Liver (tissue), 9 donors: ENCODE data around the gene ADGRG3. TPM values are rescaled to one million over a fixed set of nuclear protein-coding genes. Genes with fewer than 3 reads are reported as not detected.

Experiments
- DNase-seq: peaks from one replicate; pipeline ENCODE4 v3.0.0-alpha.2; 2017; ENCODE audit warnings: low spot score
- H3K27ac ChIP-seq, 2 donors: one replicate each; pipeline ENCODE4 v1.7.0; 2013; ENCODE audit warnings: inconsistent platforms in 2 of 2, low read length in 2 of 2, control low read depth in 1 of 2, low read depth in 1 of 2, mild to moderate bottlenecking in 1 of 2
- H3K27me3 ChIP-seq, 4 donors: one replicate each; pipeline versions ENCODE4 v1.6.1 to v1.7.0; 2013; ENCODE audit warnings: low read length in 3 of 4, inconsistent platforms in 1 of 4, mild to moderate bottlenecking in 1 of 4, moderate library complexity in 1 of 4; ENCODE audit not compliant: control insufficient read depth in 4 of 4, insufficient read depth in 4 of 4
- H3K36me3 ChIP-seq, 4 donors: one replicate each; pipeline versions ENCODE4 v1.6.1 to v1.7.0; 2013; ENCODE audit warnings: low read length in 3 of 4, mild to moderate bottlenecking in 3 of 4, low read depth in 1 of 4, moderate library complexity in 1 of 4; ENCODE audit not compliant: control insufficient read depth in 4 of 4, insufficient read depth in 3 of 4
- H3K4me1 ChIP-seq, 4 donors: one replicate each; pipeline versions ENCODE4 v1.6.1 to v1.7.0; 2013; ENCODE audit warnings: low read length in 3 of 4, mild to moderate bottlenecking in 3 of 4, moderate library complexity in 1 of 4; ENCODE audit not compliant: control insufficient read depth in 4 of 4, insufficient read depth in 4 of 4
- H3K4me3 ChIP-seq, 3 donors: one replicate each; pipeline versions ENCODE4 v1.6.1 to v1.7.0; 2013; ENCODE audit warnings: low read length in 3 of 3, control low read depth in 1 of 3, low read depth in 1 of 3, mild to moderate bottlenecking in 1 of 3
- H3K9ac ChIP-seq, 2 donors: one replicate each; pipeline ENCODE4 v1.7.0; 2013; ENCODE audit warnings: low read length in 2 of 2, mild to moderate bottlenecking in 2 of 2, moderate library complexity in 2 of 2, control low read depth in 1 of 2, low read depth in 1 of 2
- H3K9me3 ChIP-seq, 4 donors: one replicate each; pipeline versions ENCODE4 v1.6.1 to v1.7.0; 2013; ENCODE audit warnings: low read length in 3 of 4; ENCODE audit not compliant: control insufficient read depth in 4 of 4
- FOXA1 ChIP-seq: IDR thresholded peaks from 2 replicates; pipeline ENCODE4 v1.6.1; 2016; ENCODE audit warnings: antibody characterized with exemption
- FOXA2 ChIP-seq: IDR thresholded peaks from 2 replicates; pipeline ENCODE4 v1.6.1; 2016; ENCODE audit warnings: antibody characterized with exemption
- GABPA ChIP-seq, 2 donors: IDR thresholded peaks in 1 of 2; conservative IDR thresholded peaks in 1 of 2; 2 replicates each; pipeline ENCODE4 v1.6.1; 2016; ENCODE audit warnings: antibody characterized with exemption in 2 of 2, mild to moderate bottlenecking in 1 of 2, moderate library complexity in 1 of 2
- HNF4A ChIP-seq, 2 donors: conservative IDR thresholded peaks; 2 replicates each; pipeline ENCODE4 v1.6.1; 2016; ENCODE audit warnings: antibody characterized with exemption in 2 of 2, mild to moderate bottlenecking in 2 of 2
- HNF4G ChIP-seq: IDR thresholded peaks from 2 replicates; pipeline ENCODE4 v1.6.1; 2016; ENCODE audit warnings: antibody characterized with exemption
- RAD21 ChIP-seq, 2 donors: IDR thresholded peaks; 2 replicates each; pipeline ENCODE4 v1.6.1; 2016; ENCODE audit warnings: antibody characterized with exemption in 2 of 2, mild to moderate bottlenecking in 2 of 2
- SP1 ChIP-seq: IDR thresholded peaks from 2 replicates; pipeline ENCODE4 v1.6.1; 2018; ENCODE audit warnings: antibody characterized with exemption, mild to moderate bottlenecking
- TAF1 ChIP-seq: conservative IDR thresholded peaks from 2 replicates; pipeline ENCODE4 v1.6.1; 2016; ENCODE audit warnings: antibody characterized with exemption, mild to moderate bottlenecking
- YY1 ChIP-seq: IDR thresholded peaks from 2 replicates; pipeline ENCODE4 v1.6.1; 2016; ENCODE audit warnings: antibody characterized with exemption, mild to moderate bottlenecking
- WGBS: extraction: QIAGEN DNeasy Blood & Tissue Kit; methylation state at CpG from one replicate; pipeline ENCODE4 v1.1.7; 2013; 5-methylcytosine and 5-hydroxymethylcytosine counted together
- polyA plus RNA-seq, 2 donors: library from polyadenylated mRNA; stranded (reverse) in 1 of 2; unstranded in 1 of 2; fragments of 200-250 nt in 1 of 2; fragments of >200 nt in 1 of 2; fragmentation: Nextera tagmentation in 1 of 2; extraction: Ambion mirVana in 1 of 2; gene quantifications; one replicate each; pipeline versions ENCODE4 v1.2.1 to v1.2.3, GENCODE V29; 2013 to 2015
- total RNA-seq, 2 donors: library from RNA; depleted of rRNA; stranded (reverse); fragments of >200 nt; gene quantifications; one replicate each; pipeline ENCODE4 v1.2.3, GENCODE V29; 2014
- TF ChIP-seq, protein P1 (sequence below): IDR thresholded peaks from 2 replicates; pipeline ENCODE4 v1.6.1; 2016; ENCODE audit warnings: antibody characterized with exemption, mild to moderate bottlenecking
- TF ChIP-seq, protein P2 (sequence below): IDR thresholded peaks from 2 replicates; pipeline ENCODE4 v1.6.1; 2016; ENCODE audit warnings: antibody characterized with exemption
- TF ChIP-seq, protein P3 (sequence below): IDR thresholded peaks from 2 replicates; pipeline ENCODE4 v1.6.1; 2016; ENCODE audit warnings: antibody characterized with exemption
- TF ChIP-seq, protein P4 (sequence below): IDR thresholded peaks from 2 replicates; pipeline ENCODE4 v1.6.1; 2016; ENCODE audit warnings: antibody characterized with exemption
- TF ChIP-seq, protein P5 (sequence below): fragments of 150-350 bp; IDR thresholded peaks from 2 replicates; pipeline ENCODE4 v1.5.1; 2017; ENCODE audit warnings: improper control_type of control experiment, low read depth, low read length; ENCODE audit not compliant: missing input control
- donor health status: healthy.
- donor health status: healthy.
- donor health status: healthy.
- donor health status: healthy.
- donor health status: healthy.

ADGRG3 gene
- total and polyA plus RNA-seq, 4 donors, result 0.52 to 3.2 (median 1.0) TPM

DNA sequence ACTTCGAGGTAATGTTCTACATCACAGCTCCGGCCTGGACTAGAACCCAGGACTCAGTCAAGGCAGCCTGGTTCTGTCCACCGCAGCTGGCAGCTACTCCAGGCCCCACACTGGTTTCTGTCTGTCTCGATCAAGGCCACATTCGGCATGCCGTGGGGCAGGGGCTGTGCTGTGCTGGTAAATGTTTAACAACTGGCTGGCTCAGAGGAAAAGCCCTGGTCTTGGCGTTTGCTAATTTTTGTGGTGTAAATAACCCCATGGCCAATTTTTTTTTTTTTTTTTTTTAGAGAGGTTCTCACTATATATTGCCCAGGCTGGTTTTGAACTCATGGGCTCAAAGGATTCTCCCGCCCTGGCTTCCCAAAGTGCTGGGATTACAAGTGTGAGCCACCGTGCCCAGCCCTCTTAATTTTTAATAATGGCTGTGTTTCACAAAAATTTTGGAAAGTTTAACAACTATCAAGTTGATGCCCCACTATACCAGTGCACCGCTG is 26.2 kb downstream of the ADGRG3 start (continued):
- no peak for TF ChIP-seq GABPA (IDR thresholded peaks at IDR 0.05 in 1 of 2, conservative IDR thresholded peaks at IDR 0.05 in 1 of 2)

DNA sequence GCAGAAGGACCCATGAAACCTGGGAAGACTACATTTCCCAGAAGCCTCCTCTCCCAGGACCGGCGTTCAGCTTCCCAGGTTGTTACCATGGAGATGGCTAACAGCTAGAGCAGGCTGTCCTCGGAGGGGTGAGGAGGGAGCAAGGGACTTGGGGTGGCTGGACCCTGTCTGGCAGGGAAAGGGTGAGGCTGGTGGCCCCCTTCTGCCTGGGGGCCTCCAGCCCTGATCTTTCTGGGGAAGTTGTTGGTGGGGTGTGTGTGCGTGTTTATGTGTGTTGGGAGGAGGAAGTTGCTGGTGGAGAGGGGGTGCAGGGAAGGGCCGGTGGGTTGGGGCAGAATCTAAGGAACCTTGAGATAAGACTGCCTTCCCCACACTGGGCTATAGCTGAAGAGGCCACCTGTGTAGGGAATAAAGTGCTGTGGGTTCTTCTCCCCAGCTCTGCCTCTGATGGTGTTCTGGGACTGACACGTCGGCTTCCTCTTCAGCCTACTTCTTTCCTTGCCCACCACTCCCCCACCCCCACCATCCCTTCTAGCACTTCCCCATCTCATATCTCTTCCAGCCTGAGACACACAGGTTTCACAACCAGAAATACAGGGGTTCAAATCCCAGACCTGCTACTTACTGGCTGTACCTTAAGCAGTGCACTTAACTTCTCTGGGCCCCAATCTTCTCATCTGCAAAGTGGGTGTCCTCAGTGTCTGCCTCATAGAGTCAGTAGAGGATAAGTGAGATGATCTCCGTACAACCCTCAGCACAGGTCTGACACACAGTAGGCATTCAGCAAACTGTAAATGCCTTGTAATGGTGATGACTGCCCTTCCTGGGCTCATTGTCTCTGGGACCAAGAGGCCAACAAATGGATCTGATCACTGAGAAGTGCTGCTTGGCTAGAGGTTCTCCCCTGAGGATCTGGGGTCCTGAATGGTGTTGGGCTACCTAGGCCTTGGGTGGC is 26.9 kb downstream of the ADGRG3 start, which contains the start of gene DRC7:
TSS of gene DRC7 (plus strand) at position 82 of the 955 bp plus-strand sequence. CDS start 3,144 bp downstream, outside the sequence.
- Histone ChIP-seq H3K9me3 (no peaks in the 10 kb centered on the region), H3K4me1 (peaks cover 2 to 24% (median 12%) of the 10 kb centered on the region in 4 donors), H3K9ac (no peak within 1 kb of the TSS), H3K27me3 (no peaks in the 10 kb centered on the region), H3K36me3 (no peaks in the 10 kb centered on the region), H3K4me3 (peak within 1 kb of the TSS in 1 of 3 donors; percentile 29), H3K27ac (peak within 1 kb of the TSS; percentile 45 to 72)
- no peak for TF ChIP-seq YY1
- no peak for TF ChIP-seq RAD21 (IDR thresholded peaks at IDR 0.05)
- no peak for TF ChIP-seq FOXA1
- TF ChIP-seq TAF1, result no peak
- no peak for TF ChIP-seq SP1
- TF ChIP-seq, protein P1, sequence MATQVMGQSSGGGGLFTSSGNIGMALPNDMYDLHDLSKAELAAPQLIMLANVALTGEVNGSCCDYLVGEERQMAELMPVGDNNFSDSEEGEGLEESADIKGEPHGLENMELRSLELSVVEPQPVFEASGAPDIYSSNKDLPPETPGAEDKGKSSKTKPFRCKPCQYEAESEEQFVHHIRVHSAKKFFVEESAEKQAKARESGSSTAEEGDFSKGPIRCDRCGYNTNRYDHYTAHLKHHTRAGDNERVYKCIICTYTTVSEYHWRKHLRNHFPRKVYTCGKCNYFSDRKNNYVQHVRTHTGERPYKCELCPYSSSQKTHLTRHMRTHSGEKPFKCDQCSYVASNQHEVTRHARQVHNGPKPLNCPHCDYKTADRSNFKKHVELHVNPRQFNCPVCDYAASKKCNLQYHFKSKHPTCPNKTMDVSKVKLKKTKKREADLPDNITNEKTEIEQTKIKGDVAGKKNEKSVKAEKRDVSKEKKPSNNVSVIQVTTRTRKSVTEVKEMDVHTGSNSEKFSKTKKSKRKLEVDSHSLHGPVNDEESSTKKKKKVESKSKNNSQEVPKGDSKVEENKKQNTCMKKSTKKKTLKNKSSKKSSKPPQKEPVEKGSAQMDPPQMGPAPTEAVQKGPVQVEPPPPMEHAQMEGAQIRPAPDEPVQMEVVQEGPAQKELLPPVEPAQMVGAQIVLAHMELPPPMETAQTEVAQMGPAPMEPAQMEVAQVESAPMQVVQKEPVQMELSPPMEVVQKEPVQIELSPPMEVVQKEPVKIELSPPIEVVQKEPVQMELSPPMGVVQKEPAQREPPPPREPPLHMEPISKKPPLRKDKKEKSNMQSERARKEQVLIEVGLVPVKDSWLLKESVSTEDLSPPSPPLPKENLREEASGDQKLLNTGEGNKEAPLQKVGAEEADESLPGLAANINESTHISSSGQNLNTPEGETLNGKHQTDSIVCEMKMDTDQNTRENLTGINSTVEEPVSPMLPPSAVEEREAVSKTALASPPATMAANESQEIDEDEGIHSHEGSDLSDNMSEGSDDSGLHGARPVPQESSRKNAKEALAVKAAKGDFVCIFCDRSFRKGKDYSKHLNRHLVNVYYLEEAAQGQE, result no peak
- TF ChIP-seq, protein P2, sequence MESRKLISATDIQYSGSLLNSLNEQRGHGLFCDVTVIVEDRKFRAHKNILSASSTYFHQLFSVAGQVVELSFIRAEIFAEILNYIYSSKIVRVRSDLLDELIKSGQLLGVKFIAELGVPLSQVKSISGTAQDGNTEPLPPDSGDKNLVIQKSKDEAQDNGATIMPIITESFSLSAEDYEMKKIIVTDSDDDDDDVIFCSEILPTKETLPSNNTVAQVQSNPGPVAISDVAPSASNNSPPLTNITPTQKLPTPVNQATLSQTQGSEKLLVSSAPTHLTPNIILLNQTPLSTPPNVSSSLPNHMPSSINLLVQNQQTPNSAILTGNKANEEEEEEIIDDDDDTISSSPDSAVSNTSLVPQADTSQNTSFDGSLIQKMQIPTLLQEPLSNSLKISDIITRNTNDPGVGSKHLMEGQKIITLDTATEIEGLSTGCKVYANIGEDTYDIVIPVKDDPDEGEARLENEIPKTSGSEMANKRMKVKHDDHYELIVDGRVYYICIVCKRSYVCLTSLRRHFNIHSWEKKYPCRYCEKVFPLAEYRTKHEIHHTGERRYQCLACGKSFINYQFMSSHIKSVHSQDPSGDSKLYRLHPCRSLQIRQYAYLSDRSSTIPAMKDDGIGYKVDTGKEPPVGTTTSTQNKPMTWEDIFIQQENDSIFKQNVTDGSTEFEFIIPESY, result no peak
- TF ChIP-seq HNF4G, result no peak
- TF ChIP-seq, protein P3, sequence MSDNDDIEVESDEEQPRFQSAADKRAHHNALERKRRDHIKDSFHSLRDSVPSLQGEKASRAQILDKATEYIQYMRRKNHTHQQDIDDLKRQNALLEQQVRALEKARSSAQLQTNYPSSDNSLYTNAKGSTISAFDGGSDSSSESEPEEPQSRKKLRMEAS, result no peak
- TF ChIP-seq, protein P4, sequence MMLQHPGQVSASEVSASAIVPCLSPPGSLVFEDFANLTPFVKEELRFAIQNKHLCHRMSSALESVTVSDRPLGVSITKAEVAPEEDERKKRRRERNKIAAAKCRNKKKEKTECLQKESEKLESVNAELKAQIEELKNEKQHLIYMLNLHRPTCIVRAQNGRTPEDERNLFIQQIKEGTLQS, result no peak
- peak; percentile 69 for DNase-seq
- 41% methylated on average over 8 of the region's 8 CpGs for WGBS

DNA sequence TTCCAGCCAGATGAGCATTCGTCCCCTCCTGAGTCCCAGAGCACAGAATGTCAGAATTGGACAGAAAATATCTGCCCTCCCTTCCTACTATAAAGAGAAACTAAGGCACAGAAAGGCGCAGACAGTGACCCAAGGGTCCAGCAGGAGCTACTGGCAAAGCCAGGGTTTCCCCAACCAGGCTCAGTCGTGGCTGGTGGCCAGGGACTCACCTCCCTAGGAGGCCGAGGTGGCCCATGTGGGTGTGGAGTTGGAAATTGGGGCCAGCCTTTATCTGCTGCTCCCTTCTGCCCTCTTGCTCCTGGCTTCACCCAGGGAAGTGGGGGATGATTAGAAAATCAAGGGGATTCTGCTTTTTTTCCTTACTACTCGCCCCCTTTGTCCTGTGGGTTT is 27.6 kb downstream of the ADGRG3 start:
- no peak overlapping the region for H3K9ac ChIP-seq
- H3K27ac ChIP-seq, result no peak overlapping the region
- no peaks in the 10 kb centered on the region for H3K9me3 ChIP-seq
- H3K27me3 ChIP-seq, result no peaks in the 10 kb centered on the region
- no peaks in the 10 kb centered on the region for H3K36me3 ChIP-seq
- H3K4me3 ChIP-seq, result no peak overlapping the region
- DNase-seq, result no peak
- H3K4me1 ChIP-seq, result peaks cover 2 to 21% (median 12%) of the 10 kb centered on the region in 4 donors
- WGBS, result 79% methylated on average over 5 of the region's 5 CpGs
- TF ChIP-seq, protein P5, sequence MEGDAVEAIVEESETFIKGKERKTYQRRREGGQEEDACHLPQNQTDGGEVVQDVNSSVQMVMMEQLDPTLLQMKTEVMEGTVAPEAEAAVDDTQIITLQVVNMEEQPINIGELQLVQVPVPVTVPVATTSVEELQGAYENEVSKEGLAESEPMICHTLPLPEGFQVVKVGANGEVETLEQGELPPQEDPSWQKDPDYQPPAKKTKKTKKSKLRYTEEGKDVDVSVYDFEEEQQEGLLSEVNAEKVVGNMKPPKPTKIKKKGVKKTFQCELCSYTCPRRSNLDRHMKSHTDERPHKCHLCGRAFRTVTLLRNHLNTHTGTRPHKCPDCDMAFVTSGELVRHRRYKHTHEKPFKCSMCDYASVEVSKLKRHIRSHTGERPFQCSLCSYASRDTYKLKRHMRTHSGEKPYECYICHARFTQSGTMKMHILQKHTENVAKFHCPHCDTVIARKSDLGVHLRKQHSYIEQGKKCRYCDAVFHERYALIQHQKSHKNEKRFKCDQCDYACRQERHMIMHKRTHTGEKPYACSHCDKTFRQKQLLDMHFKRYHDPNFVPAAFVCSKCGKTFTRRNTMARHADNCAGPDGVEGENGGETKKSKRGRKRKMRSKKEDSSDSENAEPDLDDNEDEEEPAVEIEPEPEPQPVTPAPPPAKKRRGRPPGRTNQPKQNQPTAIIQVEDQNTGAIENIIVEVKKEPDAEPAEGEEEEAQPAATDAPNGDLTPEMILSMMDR, result no peak
- TF ChIP-seq HNF4A (conservative IDR thresholded peaks at IDR 0.05) (no peak), TAF1 (no peak), HNF4G (no peak), FOXA2 (no peak), FOXA1 (no peak)
- TF ChIP-seq, protein P2, result no peak
